ENCODE measurements around the gene GLRA1. TPM values are rescaled to one million over a fixed set of nuclear protein-coding genes. Genes with fewer than 3 reads are reported as not detected.

GLRA1 gene
- polyA plus RNA-seq, 1 donor (not counting 4 experiments of a cell fraction or from before 2014, with no cell fraction given): not detected

- no peak for FAIRE-seq
- dilution Hi-C loops (cut with MboI; ENCODE audit: extremely low pct_ligation_motif_present, low sequenced_read_pairs): no loop called here
Measured at GRCh38 chr5:151868451-151868850, 56.2 kb downstream of the GLRA1 start.

DNA sequence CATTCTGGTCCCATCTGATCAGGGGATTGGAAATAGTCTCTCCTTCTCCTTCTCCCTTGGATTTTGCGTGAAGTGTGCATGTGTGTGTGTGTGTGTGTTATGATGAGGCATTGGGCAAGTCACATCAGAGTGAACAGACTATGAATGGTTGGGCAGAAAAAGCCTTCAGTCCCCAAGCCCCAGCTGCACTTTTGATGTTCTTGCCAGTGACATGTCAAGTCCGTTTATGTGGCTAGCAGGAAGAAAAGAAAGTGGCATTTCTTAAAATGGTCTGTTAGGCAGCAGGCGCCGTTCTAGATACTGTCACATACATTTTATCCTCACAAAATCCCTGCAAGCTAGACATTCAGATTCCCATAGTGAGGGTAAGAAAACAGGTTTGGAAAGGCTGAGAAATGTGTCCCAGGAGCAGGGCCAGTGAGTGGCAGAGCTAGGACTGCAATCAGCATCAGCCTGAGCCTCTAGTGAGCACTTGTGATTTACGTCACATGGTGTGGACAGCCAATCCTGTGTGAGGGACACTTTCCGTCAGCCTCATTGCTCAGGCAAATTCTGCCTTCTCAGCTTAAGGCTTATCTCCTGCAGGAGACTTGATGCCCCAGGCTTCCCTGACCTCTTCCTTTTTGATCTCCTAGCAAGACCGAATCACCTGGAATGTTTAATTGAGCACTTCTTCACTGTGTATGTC, 60.4 kb downstream of the GLRA1 start:
- Histone ChIP-seq H3K9me1 (ENCODE audit: control insufficient read depth, extremely low read depth, insufficient read depth, low read length) (no peaks in the 10 kb centered on the region), H3K9ac (ENCODE audit: control insufficient read depth, extremely low read depth, insufficient read depth, low read length) (no peak overlapping the region), H3K9me3 (ENCODE audit: control insufficient read depth, low read depth, low read length) (no peaks in the 10 kb centered on the region), H3K79me2 (ENCODE audit: control insufficient read depth, insufficient read depth, low read length) (no peaks in the 10 kb centered on the region), H3K4me2 (ENCODE audit: control insufficient read depth, extremely low read depth, insufficient read depth, low read depth, low read length) (no peak overlapping the region), H3K27me3 (ENCODE audit: control insufficient read depth, extremely low read depth, insufficient read depth, low read length) (no peaks in the 10 kb centered on the region), H4K20me1 (ENCODE audit: control insufficient read depth, extremely low read depth, insufficient read depth, low read length) (no peaks in the 10 kb centered on the region), H3K27ac (ENCODE audit: control insufficient read depth, insufficient read depth, low read length) (no peak overlapping the region), H3K4me3 (ENCODE audit: control insufficient read depth in 2 of 3, extremely low read depth in 1 of 3, insufficient read depth in 2 of 3, low read depth in 1 of 3, low read length in 3 of 3) (no peak overlapping the region), H2AFZ (ENCODE audit: control insufficient read depth, low read length) (no peak overlapping the region), H3K4me1 (ENCODE audit: control insufficient read depth, extremely low read depth, insufficient read depth, low read length) (no peaks in the 10 kb centered on the region), H3K36me3 (ENCODE audit: control insufficient read depth in 2 of 2, extremely low read depth in 1 of 2, insufficient read depth in 2 of 2, low read length in 2 of 2) (no peaks in the 10 kb centered on the region)
- dilution Hi-C loops (cut with MboI; ENCODE audit: extremely low pct_ligation_motif_present, low sequenced_read_pairs): no loop called here
- FAIRE-seq: no peak
- DNase-seq (ENCODE audit: low read depth, low spot score): no peak
- TF ChIP-seq, protein P1, sequence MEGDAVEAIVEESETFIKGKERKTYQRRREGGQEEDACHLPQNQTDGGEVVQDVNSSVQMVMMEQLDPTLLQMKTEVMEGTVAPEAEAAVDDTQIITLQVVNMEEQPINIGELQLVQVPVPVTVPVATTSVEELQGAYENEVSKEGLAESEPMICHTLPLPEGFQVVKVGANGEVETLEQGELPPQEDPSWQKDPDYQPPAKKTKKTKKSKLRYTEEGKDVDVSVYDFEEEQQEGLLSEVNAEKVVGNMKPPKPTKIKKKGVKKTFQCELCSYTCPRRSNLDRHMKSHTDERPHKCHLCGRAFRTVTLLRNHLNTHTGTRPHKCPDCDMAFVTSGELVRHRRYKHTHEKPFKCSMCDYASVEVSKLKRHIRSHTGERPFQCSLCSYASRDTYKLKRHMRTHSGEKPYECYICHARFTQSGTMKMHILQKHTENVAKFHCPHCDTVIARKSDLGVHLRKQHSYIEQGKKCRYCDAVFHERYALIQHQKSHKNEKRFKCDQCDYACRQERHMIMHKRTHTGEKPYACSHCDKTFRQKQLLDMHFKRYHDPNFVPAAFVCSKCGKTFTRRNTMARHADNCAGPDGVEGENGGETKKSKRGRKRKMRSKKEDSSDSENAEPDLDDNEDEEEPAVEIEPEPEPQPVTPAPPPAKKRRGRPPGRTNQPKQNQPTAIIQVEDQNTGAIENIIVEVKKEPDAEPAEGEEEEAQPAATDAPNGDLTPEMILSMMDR (optimal IDR thresholded peaks at IDR 0.05 in 1 of 3, IDR thresholded peaks at IDR 0.05 in 1 of 3, conservative IDR thresholded peaks at IDR 0.05 in 1 of 3; ENCODE audit: extremely low read depth in 1 of 3, insufficient read depth in 2 of 3, low read length in 3 of 3): no peak
- no peak for TF ChIP-seq EZH2 (IDR thresholded peaks at IDR 0.05; ENCODE audit: low read length)

More at GRCh38 chr5:151868451-151868850, 56.2 kb downstream of the GLRA1 start:
- Histone ChIP-seq H4K20me1 (ENCODE audit: control insufficient read depth, extremely low read depth, insufficient read depth, low read length) (no peaks in the 10 kb centered on the region), H3K9ac (ENCODE audit: control insufficient read depth, extremely low read depth, insufficient read depth, low read length) (no peak overlapping the region), H3K9me1 (ENCODE audit: control insufficient read depth, extremely low read depth, insufficient read depth, low read length) (no peaks in the 10 kb centered on the region), H3K4me2 (ENCODE audit: control insufficient read depth, extremely low read depth, insufficient read depth, low read depth, low read length) (no peak overlapping the region), H2AFZ (ENCODE audit: control insufficient read depth, low read length) (no peak overlapping the region), H3K27ac (ENCODE audit: control insufficient read depth, insufficient read depth, low read length) (no peak overlapping the region), H3K4me1 (ENCODE audit: control insufficient read depth, extremely low read depth, insufficient read depth, low read length) (peaks cover 7% of the 10 kb centered on the region), H3K9me3 (ENCODE audit: control insufficient read depth, low read depth, low read length) (no peaks in the 10 kb centered on the region), H3K4me3 (ENCODE audit: control insufficient read depth in 2 of 3, extremely low read depth in 1 of 3, insufficient read depth in 2 of 3, low read depth in 1 of 3, low read length in 3 of 3) (no peak overlapping the region), H3K27me3 (ENCODE audit: control insufficient read depth, extremely low read depth, insufficient read depth, low read length) (no peaks in the 10 kb centered on the region), H3K36me3 (ENCODE audit: control insufficient read depth in 2 of 2, extremely low read depth in 1 of 2, insufficient read depth in 2 of 2, low read length in 2 of 2) (no peaks in the 10 kb centered on the region), H3K79me2 (ENCODE audit: control insufficient read depth, insufficient read depth, low read length) (no peaks in the 10 kb centered on the region)
- no peak for DNase-seq (ENCODE audit: low read depth, low spot score)
- TF ChIP-seq EZH2 (IDR thresholded peaks at IDR 0.05; ENCODE audit: low read length): no peak
- TF ChIP-seq, protein P1 (optimal IDR thresholded peaks at IDR 0.05 in 1 of 3, IDR thresholded peaks at IDR 0.05 in 1 of 3, conservative IDR thresholded peaks at IDR 0.05 in 1 of 3; ENCODE audit: extremely low read depth in 1 of 3, insufficient read depth in 2 of 3, low read length in 3 of 3): no peak
